ENCODE data around the gene FBXW4. TPM values are rescaled to one million over a fixed set of nuclear protein-coding genes. Genes with fewer than 3 reads are reported as not detected.
A peak's percentile ranks its signal among the peaks of the same experiment; 100 is the strongest.

The FBXW4 gene
- 10 to 100 TPM; 33.5 to 40.5 TPM for total RNA-seq

DNA sequence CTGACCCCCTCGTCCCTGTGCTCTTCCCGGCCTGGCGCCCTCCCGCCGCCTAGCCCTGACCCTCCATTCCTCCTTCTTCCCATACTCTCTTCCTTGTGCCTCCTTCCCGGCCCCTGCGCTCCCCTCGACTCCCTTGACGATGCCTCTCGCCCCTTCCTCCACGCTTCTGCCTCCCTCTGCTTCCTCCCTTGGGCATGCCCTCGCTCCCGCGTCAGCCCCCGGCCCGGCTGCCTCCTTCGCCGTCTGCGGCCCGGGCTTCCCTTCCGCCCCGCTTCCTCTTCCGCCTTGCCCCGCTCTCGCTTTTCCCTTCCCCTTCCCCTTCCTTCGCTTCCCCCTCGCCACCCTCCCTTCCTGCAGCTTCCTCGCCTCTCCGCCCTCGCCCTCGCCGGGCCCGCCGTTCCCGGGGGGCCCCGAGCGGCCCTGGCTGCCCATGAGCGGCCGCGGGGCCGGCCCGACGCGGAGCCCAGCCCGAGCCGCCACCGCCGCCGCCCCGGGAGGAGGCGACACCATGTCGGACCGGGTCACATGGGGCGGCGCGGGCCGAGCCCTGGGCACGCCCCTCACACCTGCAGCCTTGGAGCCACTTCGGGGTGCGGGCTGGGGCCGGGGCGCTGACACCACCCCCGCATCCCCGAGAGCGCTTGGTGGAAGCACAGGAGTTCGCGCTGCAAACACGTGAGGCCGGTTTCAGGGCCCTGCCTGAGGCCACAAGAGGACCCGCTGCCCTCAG is at the start of gene FBXW4:
FBXW4 (minus strand) TSS at position 497 of the 730 bp plus-strand sequence; CDS start at position 432, 65 bp downstream.
- ATAC-seq = peak; percentile 78
- peaks cover 41% of the 10 kb centered on the region for H3K4me1 ChIP-seq
- TF ChIP-seq, protein P1, sequence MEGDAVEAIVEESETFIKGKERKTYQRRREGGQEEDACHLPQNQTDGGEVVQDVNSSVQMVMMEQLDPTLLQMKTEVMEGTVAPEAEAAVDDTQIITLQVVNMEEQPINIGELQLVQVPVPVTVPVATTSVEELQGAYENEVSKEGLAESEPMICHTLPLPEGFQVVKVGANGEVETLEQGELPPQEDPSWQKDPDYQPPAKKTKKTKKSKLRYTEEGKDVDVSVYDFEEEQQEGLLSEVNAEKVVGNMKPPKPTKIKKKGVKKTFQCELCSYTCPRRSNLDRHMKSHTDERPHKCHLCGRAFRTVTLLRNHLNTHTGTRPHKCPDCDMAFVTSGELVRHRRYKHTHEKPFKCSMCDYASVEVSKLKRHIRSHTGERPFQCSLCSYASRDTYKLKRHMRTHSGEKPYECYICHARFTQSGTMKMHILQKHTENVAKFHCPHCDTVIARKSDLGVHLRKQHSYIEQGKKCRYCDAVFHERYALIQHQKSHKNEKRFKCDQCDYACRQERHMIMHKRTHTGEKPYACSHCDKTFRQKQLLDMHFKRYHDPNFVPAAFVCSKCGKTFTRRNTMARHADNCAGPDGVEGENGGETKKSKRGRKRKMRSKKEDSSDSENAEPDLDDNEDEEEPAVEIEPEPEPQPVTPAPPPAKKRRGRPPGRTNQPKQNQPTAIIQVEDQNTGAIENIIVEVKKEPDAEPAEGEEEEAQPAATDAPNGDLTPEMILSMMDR (IDR thresholded peaks at IDR 0.05) = no peak
- TF ChIP-seq POLR2A (IDR thresholded peaks at IDR 0.05) = peak; percentile 36 to 72 (median 69)
- 1 to 2% methylated on average over 43 to 69 of the region's 70 CpGs for WGBS, 2 donors
- DNase-seq = peak; percentile 56 to 78 (median 57)
- intact Hi-C loops (cut with DNase I) = no loop called here
- H3K4me3 ChIP-seq = peak within 1 kb of the TSS; percentile 88 to 89
- H3K27me3 ChIP-seq = no peaks in the 10 kb centered on the region
- H3K9me3 ChIP-seq = no peaks in the 10 kb centered on the region
- no peaks in the 10 kb centered on the region for H3K36me3 ChIP-seq (replicated peaks in 1 of 2; ENCODE audit: insufficient read depth in 1 of 2, low read depth in 2 of 2)
- H3K27ac ChIP-seq = peak within 1 kb of the TSS; percentile 90 to 99 (median 96)

DNA sequence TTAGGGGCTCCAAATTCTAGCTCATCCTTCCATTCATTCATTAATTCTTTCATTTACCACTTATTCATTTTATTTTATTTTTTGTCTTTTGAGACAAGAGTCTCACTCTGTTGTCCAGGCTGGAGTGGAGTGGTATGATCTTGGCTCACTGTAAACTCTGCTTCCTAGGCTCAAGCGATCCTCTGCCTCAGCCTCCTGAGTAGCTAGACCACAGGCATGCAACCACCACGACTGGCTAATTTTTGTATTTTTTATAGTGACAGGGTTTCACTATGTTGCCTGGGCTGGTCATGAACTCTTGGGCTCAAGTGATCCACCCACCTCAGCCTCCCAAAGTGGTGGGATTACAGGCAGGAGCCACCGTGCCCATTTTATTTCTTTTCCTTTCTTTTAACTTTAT is 49.3 kb upstream of the FBXW4 start:
- TF ChIP-seq, protein P1 (IDR thresholded peaks at IDR 0.05) = no peak
- TF ChIP-seq POLR2A (IDR thresholded peaks at IDR 0.05) = no peak
- intact Hi-C loops (cut with DNase I) = no loop called here
- no peaks in the 10 kb centered on the region for H3K36me3 ChIP-seq (replicated peaks in 1 of 2; ENCODE audit: insufficient read depth in 1 of 2, low read depth in 2 of 2)
- 74 to 78% methylated on average over 3 of the region's 3 CpGs for WGBS, 2 donors
- no peaks in the 10 kb centered on the region for H3K27me3 ChIP-seq
- DNase-seq (no peak), ATAC-seq (no peak)
- H3K4me3 ChIP-seq = no peak overlapping the region
- H3K27ac ChIP-seq = no peak overlapping the region
- H3K9me3 ChIP-seq = no peaks in the 10 kb centered on the region
- no peaks in the 10 kb centered on the region for H3K4me1 ChIP-seq

DNA sequence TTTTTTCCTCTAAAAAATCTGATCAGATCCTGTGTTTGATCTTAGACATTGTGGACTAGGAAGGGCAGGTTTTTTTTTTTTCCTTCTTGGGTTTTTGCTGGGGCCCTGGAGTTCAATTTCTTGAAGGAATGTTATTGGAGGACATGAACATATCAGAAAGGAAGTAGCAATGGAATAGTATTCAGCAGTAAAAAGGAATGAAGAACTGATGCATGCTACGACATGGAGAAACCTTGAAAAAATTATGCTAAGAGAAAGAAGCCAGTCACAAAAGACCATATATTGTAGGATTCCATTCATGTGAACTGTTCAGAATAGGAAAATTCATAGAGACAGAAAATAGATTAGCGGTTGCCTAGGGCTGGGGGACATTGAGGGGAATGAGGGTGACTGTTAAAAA is 47.0 kb upstream of the FBXW4 start:
- WGBS, 2 donors = 48 to 50% methylated on average over 2 of the region's 2 CpGs
- DNase-seq (no peak), ATAC-seq (no peak)
- no peaks in the 10 kb centered on the region for H3K36me3 ChIP-seq (replicated peaks in 1 of 2; ENCODE audit: insufficient read depth in 1 of 2, low read depth in 2 of 2)
- H3K4me1 ChIP-seq = no peaks in the 10 kb centered on the region
- H3K4me3 ChIP-seq = no peak overlapping the region
- TF ChIP-seq, protein P1 (IDR thresholded peaks at IDR 0.05) = no peak
- TF ChIP-seq POLR2A (IDR thresholded peaks at IDR 0.05) = no peak
- H3K27ac ChIP-seq = no peak overlapping the region
- intact Hi-C loops (cut with DNase I) = no loop called here
- no peaks in the 10 kb centered on the region for H3K9me3 ChIP-seq
- no peaks in the 10 kb centered on the region for H3K27me3 ChIP-seq

DNA sequence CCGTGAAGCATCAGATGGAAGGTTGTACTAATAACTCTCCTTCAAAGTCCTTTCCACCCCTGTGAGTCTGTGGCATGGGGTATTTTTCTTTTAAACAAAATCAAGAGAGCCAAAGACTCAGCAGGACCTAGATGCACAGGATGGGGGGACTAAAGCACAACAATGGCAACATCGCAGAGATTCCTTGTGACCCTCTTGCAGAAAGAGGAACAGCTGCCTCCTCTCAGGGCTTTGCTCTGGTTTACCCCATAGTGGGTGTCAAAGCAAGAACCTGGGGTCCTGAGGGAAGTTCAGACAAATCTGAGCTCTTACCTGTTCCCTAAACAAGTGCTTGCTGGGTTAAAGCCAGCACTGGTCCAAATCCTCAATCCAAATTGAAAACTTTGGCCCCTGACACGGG is 41.7 kb upstream of the FBXW4 start:
- no peak overlapping the region for H3K4me3 ChIP-seq
- DNase-seq (no peak), ATAC-seq (no peak)
- 81 to 90% methylated on average over 3 of the region's 3 CpGs for WGBS, 2 donors
- intact Hi-C loops (cut with DNase I) = no loop called here
- no peaks in the 10 kb centered on the region for H3K27me3 ChIP-seq
- H3K9me3 ChIP-seq = no peaks in the 10 kb centered on the region
- TF ChIP-seq, protein P1 (IDR thresholded peaks at IDR 0.05) = no peak
- TF ChIP-seq POLR2A (IDR thresholded peaks at IDR 0.05) = no peak
- H3K27ac ChIP-seq = no peak overlapping the region
- no peaks in the 10 kb centered on the region for H3K36me3 ChIP-seq (replicated peaks in 1 of 2; ENCODE audit: insufficient read depth in 1 of 2, low read depth in 2 of 2)
- H3K4me1 ChIP-seq = no peaks in the 10 kb centered on the region

GRCh38 chr10:101732096-101732495 is 37.1 kb upstream of the FBXW4 start:
- ATAC-seq = no peak
- no peaks in the 10 kb centered on the region for H3K36me3 ChIP-seq (replicated peaks in 1 of 2; ENCODE audit: insufficient read depth in 1 of 2, low read depth in 2 of 2)
- no peak for DNase-seq
- no peak for TF ChIP-seq POLR2A (IDR thresholded peaks at IDR 0.05)
- TF ChIP-seq, protein P1 (IDR thresholded peaks at IDR 0.05) = no peak
- intact Hi-C loops (cut with DNase I) = no loop called here
- no peaks in the 10 kb centered on the region for H3K9me3 ChIP-seq
- no peaks in the 10 kb centered on the region for H3K4me1 ChIP-seq
- H3K4me3 ChIP-seq = no peak overlapping the region
- H3K27ac ChIP-seq = no peak overlapping the region
- H3K27me3 ChIP-seq = no peaks in the 10 kb centered on the region
- WGBS, 2 donors = 40 to 72% methylated on average over 1 of the region's 1 CpG
